Stomach (tissue), 4 donors: ENCODE results near the gene DCDC2C.

ENCODE experiments used
- CTCF ChIP-seq, 7 experiments: fragments of 450-650 bp in 4 of 7; fragments of 200-600 bp in 3 of 7; sonication (generic) in 3 of 7; IDR thresholded peaks; one replicate each; pipeline ENCODE4 v1.5.1; 2016 to 2019; ENCODE audit warnings: antibody characterized with exemption in 7 of 7, control low read depth in 2 of 7, mild to moderate bottlenecking in 1 of 7
- EP300 ChIP-seq: sonication (generic); formaldehyde crosslinking; IDR thresholded peaks from one replicate; pipeline ENCODE4 v1.6.1; 2017; ENCODE audit warnings: antibody characterized with exemption
- POLR2A ChIP-seq, 4 donors: fragments of 450-650 bp; IDR thresholded peaks; one replicate each; pipeline ENCODE4 v1.6.1; 2016; ENCODE audit warnings: antibody characterized with exemption in 4 of 4, control low read depth in 2 of 4, mild to moderate bottlenecking in 1 of 4, moderate library complexity in 1 of 4

- TF ChIP-seq CTCF (IDR thresholded peaks at IDR 0.05): no peak
- no peak for TF ChIP-seq POLR2A (IDR thresholded peaks at IDR 0.05)
- no peak for TF ChIP-seq EP300
These were observed 52.9 kb downstream of the DCDC2C start for GRCh38 chr2:3756306-3756705.
